SK-N-SH treated with all-trans-retinoic acid at 6 μM for 48 hours (cell line): ENCODE measurements around the gene ACBD6.

Source experiments
- ATAC-seq: fragments of 200-7000 bp; cut with Tn5 transposase; 3 replicates; pipeline ENCODE4 v1.9.1; 2020; ENCODE audit warnings: mild to moderate bottlenecking, moderate library complexity
- CREB5 ChIP-seq: fragments of 250-450 bp; sonication (Bioruptor Pico); IDR thresholded peaks from 2 replicates; pipeline ENCODE4 v1.5.1; 2020; ENCODE audit warnings: low read depth, mild to moderate bottlenecking, moderate library complexity
- CSRNP3 ChIP-seq: fragments of 250-450 bp; sonication (Bioruptor Pico); IDR thresholded peaks from 2 replicates; pipeline ENCODE4 v1.5.1; 2021; ENCODE audit warnings: mild to moderate bottlenecking, moderate library complexity
- ESRRG ChIP-seq: fragments of 250-450 bp; sonication (Bioruptor Pico); IDR thresholded peaks from 2 replicates; pipeline ENCODE4 v1.6.1; 2021; ENCODE audit warnings: mild to moderate bottlenecking
- GLIS3 ChIP-seq: fragments of 250-450 bp; sonication (Bioruptor Pico); IDR thresholded peaks from 2 replicates; pipeline ENCODE4 v1.5.0; 2020; ENCODE audit warnings: mild to moderate bottlenecking, moderate library complexity
- OSR1 ChIP-seq: fragments of 250-450 bp; sonication (Bioruptor Pico); IDR thresholded peaks from 2 replicates; pipeline ENCODE4 v1.8.0; 2022; ENCODE audit warnings: moderate library complexity, mild to moderate bottlenecking, inconsistent platforms
- PATZ1 ChIP-seq: fragments of 250-450 bp; sonication (Bioruptor Pico); IDR thresholded peaks from 2 replicates; pipeline ENCODE4 v1.8.0; 2020; ENCODE audit warnings: mild to moderate bottlenecking, moderate library complexity, borderline replicate concordance
- POU6F1 ChIP-seq: fragments of 250-450 bp; sonication (Bioruptor Pico); IDR thresholded peaks from 2 replicates; pipeline ENCODE4 v1.8.0; 2021; ENCODE audit warnings: low read depth, mild to moderate bottlenecking, moderate library complexity, borderline replicate concordance
- RARB ChIP-seq: fragments of 250-450 bp; sonication (Bioruptor Pico); IDR thresholded peaks from 2 replicates; pipeline ENCODE4 v1.8.0; 2021; ENCODE audit warnings: mild to moderate bottlenecking, moderate library complexity
- SNAI2 ChIP-seq: fragments of 250-450 bp; sonication (Bioruptor Pico); IDR thresholded peaks from 2 replicates; pipeline ENCODE4 v1.5.0; 2020; ENCODE audit warnings: mild to moderate bottlenecking, moderate library complexity
- TSHZ2 ChIP-seq: fragments of 250-450 bp; sonication (Bioruptor Pico); IDR thresholded peaks from 2 replicates; pipeline ENCODE4 v1.5.0; 2020; ENCODE audit warnings: mild to moderate bottlenecking, moderate library complexity
- ZFP3 ChIP-seq: fragments of 250-450 bp; sonication (Bioruptor Pico); IDR thresholded peaks from 2 replicates; pipeline ENCODE4 v1.5.0; 2020; ENCODE audit warnings: mild to moderate bottlenecking, moderate library complexity
- ZFP30 ChIP-seq: fragments of 450-650 bp; formaldehyde crosslinking; IDR thresholded peaks from 2 replicates; pipeline ENCODE4 v1.5.0; 2022; ENCODE audit warnings: mild to moderate bottlenecking, moderate library complexity
- ZNF565 ChIP-seq: fragments of 450-650 bp; formaldehyde crosslinking; conservative IDR thresholded peaks from 2 replicates; pipeline ENCODE4 v1.5.0; 2020; ENCODE audit warnings: low read depth, mild to moderate bottlenecking, moderate library complexity
- ZNF70 ChIP-seq: fragments of 450-650 bp; formaldehyde crosslinking; IDR thresholded peaks from 2 replicates; pipeline ENCODE4 v1.5.0; 2020; ENCODE audit warnings: mild to moderate bottlenecking, moderate library complexity
- ZNF8 ChIP-seq: fragments of 450-650 bp; formaldehyde crosslinking; IDR thresholded peaks from 2 replicates; pipeline ENCODE4 v1.5.0; 2020; ENCODE audit warnings: mild to moderate bottlenecking, moderate library complexity

ACBD6 gene

GRCh38 chr1:180294711-180295110, 207.7 kb downstream of the ACBD6 start:
- no peak for ATAC-seq
- no peak for TF ChIP-seq CREB5 (CRISPR knock-in tag)
- no peak for TF ChIP-seq ZFP3
- no peak for TF ChIP-seq TSHZ2 (CRISPR knock-in tag)
- no peak for TF ChIP-seq ZFP30
- no peak for TF ChIP-seq POU6F1 (CRISPR knock-in tag)
- TF ChIP-seq SNAI2 (CRISPR knock-in tag), result no peak
- no peak for TF ChIP-seq OSR1 (CRISPR knock-in tag)
- TF ChIP-seq ZNF70, result no peak
- no peak for TF ChIP-seq GLIS3 (CRISPR knock-in tag)
- TF ChIP-seq ZNF8 (CRISPR knock-in tag), result no peak
- no peak for TF ChIP-seq ESRRG
- no peak for TF ChIP-seq RARB
- TF ChIP-seq CSRNP3 (CRISPR knock-in tag), result no peak
- TF ChIP-seq ZNF565 (CRISPR knock-in tag), result no peak

GRCh38 chr1:180291004-180291403, 211.4 kb downstream of the ACBD6 start:
- ATAC-seq, result no peak

More at GRCh38 chr1:180291004-180291403, 211.4 kb downstream of the ACBD6 start:
- no peak for TF ChIP-seq ESRRG
- TF ChIP-seq PATZ1, result no peak
- no peak for TF ChIP-seq RARB
- TF ChIP-seq TSHZ2 (CRISPR knock-in tag), result no peak
